Activated CD8-positive, alpha-beta memory T cell treated with anti-CD3 and anti-CD28 coated beads for 48 hours (primary cell): ENCODE measurements around the gene RBBP7.
"Not testable (repeated sequence)": the region's sequence is repeated elsewhere in the genome, so short reads cannot be mapped to it uniquely, and the experiment has no call there.

ENCODE experiments used
- DNase-seq, 3 experiments: peaks; one replicate each; pipeline ENCODE4 v3.0.0-alpha.2; 2020; ENCODE audit warnings: low read depth in 2 of 3, low spot score in 2 of 3

Gene RBBP7

DNA sequence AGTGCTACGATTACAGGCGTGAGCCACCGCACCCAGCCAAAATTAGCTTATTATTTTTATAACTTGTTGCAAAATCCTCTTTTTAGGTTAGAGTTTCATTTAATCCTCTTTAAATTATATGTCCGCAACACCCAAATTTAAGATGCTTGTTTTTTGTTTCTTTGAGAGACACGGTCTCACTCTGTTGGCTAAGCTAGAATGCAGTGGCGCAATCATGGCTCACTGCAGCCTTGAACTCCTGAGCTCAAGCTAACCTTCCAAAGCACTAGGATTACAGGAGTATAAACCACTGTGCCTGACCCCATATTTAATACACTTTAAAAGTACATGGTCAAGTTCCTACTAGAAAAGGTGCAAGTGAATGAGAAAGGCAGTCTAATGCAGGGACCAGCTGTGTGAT, 2.2 kb downstream of the RBBP7 start:
- no peak for DNase-seq

DNA sequence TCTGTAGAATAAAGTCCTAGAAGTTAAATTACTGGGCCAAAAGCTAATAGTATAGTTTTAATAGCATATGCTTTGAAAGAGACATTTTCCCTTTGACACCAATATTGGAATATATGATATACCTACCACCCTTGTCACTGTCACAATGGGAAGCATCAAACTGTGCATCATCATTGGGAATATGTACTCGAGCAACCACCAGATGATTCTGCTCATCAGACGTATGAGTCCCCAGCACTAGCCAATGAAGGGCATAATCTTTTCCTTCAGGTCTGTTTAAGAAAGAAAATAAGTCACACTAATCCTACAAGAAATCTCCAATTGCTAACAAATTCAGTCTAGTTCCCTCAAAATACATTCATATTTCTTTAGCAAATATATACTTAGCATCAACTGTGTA, 7.3 kb downstream of the RBBP7 start:
- DNase-seq, result no peak

DNA sequence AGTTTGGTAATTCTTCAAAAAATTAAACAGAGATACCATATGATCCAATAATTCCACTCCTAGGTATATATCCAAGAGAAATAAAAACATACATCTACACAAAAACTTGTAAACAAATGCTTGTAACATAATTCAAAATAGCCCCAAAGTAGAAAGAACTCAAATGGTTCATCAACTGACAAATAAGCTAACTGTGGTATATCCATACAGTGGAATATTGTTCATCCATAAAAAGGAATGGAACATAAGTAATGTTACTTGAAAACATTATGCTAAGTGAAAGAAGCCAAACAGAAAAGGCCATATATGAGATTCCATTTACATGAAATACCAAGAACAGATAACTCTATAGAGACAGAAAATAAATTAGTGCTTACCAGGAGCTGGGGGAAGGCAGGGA, 13.4 kb downstream of the RBBP7 start:
- DNase-seq, result no peak

DNA sequence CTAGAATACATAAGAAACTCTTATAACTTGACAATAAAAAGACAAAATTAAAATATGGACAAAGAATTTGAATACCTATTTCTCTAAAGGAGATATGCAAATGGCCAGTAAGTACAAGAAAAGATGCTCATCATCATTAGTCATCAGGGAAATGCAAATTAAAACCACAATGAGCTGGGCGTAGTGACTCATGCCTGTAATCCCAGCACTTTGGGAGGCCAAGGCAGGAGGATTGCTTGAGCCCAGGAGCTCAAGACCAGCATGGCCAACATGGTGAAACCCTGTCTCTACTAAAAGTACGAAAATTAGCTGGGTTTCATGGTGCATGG, 14.1 kb downstream of the RBBP7 start:
- not testable (repeated sequence) for DNase-seq

DNA sequence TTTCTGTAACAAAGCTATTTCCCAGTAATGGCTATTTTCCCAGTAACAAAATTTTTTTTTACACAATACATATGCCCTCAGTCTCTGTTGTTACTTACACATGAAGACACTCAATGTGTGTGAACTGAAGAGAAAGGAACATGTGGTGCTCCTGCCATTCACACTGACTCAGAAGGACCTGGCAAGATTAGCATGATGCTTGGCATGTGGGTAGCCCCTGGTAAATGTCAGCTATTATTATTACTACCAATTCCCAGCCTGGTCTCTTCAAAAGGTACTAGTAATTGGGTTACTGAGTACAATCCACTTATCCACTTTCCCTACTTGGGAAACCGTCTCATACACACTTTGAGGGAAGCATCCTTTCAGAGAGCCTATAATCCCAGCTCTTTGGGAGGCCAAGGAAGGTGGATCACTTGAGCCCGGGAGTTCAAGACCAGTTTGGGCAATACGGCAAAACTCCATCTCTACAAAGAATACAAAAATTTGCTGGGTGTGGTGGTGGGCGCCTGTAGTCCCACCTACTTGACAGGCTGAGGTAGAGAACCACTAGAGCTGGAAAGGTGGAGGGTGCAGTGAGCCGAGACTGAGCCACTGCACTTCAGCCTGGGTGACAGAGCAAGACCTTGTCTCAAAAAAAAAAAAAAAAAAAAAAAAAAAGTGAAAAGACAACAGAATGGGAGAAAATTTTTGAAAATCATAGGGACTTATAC, 14.6 kb downstream of the RBBP7 start:
- no peak for DNase-seq

DNA sequence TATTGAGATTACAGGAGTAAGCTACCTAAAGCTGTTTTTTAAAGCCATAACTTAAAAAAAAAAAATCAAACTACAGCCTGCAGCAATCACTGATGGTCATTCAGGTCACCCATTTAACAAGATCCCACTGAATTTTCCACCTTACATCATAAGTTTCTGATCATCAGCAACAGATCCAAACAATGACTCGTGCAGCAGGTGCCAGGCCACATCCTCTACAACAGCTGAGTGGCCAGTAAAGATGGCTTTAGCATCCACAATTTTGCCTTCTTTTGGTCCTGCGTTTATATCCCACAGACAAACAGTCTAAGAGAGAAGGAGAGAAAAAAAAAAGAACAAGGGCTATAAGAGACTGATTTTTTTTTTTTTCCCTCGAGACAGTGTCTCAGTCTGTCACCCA, 16.6 kb downstream of the RBBP7 start:
- no peak for DNase-seq

DNA sequence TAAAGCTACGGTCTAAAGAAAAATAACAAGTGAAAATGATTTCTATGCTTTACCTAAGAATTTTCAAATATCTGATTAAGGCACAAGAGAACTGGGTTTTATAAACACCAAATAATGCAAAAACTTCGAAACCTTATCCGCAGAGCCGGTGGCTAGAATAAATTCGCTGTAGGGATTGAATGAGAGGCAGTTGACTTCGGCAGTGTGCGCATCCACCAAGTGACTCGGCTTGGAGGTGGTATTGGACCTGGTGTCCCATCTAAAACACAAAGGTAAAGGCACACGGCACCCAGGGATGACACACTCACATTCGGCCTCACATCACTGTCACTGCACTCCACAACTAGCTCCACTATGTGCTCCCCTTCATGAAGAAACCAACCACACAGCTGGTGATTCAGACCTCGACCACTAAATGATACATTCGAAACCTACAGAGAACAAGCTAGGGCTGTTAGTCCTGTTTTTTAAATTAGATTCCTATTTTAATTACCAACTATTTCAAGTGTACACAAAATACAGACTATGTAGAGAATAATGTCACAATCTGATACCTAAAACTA, 17.5 kb downstream of the RBBP7 start:
- no peak for DNase-seq

DNA sequence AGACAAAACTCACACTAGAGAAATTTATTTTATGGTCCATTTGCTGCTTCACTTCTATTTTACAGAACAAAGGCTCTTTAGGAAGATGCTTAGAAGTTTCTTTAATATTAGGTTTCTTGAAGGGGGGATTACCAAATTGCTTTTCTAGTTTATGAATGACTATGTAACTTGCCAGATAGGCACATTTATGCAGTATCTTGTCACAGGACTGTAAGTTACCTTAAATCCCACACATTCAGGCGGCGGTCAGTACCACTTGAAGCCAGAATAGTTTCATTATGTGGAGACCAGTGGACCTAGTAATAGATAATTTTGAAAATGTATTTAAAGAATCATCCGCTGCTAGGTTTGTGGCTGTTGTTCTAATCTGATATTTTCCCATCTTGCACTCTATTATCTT, 18.3 kb downstream of the RBBP7 start:
- DNase-seq, result no peak

DNA sequence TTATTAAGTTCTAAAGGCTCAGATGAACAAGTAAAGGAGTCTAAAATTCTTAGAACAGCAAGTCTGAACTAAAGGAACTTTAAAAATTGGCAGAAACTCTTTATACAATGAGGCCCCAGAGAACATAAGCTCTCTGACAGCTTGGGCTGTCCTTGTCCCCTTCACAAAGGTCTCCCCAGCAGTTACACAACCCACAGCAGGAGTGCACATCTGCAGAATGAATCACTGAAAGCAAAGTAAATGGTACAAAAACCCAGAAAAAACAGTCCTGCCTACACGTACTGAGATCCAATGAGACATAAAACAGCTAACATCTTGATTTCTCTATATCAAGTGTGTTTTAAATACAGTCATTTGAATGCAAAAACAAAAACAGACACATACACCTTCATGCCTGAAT, 18.7 kb downstream of the RBBP7 start:
- DNase-seq, result no peak

DNA sequence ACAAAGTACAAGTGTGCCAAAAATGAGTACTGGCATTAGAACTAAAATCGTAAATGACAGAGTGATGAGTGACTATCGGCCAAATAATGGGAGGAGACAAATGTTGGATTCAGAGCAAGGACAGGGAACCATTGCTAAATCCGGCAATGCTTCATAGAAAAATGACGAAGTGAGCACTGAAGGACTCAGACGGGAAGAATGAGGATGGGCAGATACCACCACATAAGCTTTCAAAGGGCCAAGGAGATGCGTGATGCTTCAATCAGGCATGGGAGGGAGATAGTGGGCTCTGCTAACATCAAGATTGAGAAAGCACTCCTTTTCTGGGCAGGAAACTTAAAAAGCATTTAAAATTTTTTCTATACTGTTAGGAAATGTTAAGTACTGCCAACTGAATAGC, 21.6 kb downstream of the RBBP7 start:
- no peak for DNase-seq

DNA sequence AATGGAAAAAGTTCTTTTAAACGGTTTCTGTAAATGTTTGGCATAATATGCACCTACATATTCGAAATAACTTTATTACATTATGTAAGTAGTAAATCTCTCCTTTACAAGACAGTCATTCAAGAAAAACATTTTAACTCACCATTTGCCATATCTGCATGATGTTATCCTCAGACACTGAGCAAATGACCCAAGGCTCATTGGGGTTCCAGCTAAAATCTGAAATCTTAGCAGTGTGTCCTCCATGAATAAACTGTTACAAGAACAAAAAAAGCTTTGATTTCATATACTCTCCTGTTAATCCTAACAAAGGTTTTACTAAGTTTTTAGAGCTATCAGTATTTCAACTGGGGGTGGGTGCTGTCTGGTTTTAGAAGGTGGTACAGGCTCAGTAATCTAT, 24.5 kb downstream of the RBBP7 start:
- DNase-seq, result no peak

DNA sequence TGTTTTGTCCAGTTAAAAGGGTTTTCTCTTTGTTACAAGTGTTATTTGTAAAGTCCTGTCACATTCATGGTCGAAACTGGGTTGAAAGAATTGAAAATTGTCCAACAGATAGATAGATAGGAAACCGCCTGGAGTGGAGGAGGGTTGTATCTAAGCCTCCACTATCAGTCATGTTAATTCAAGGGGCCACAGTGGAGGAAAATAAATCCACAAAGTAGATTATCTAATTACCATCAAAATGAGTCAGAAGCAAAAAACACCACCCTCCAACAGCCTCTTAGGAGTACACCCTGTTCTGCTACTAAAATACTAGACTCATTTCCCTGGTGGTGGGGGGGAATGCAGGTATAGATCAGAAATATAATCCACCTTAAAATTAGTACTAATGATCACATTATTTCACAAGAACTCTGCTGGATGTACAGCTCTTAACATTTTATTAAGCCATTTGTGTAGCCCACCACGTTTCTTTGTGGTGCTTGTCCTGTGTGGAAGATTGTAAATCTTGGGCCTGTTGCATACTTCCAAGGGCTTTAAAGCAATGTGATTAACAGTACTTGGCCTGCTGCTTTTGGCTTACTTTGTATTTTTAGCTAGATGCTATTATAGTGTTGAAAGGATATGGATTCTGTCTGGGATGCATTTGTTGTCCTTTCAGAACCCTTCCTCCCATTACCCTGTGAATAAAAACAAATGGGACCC, 26.8 kb downstream of the RBBP7 start:
- DNase-seq, result no peak

DNA sequence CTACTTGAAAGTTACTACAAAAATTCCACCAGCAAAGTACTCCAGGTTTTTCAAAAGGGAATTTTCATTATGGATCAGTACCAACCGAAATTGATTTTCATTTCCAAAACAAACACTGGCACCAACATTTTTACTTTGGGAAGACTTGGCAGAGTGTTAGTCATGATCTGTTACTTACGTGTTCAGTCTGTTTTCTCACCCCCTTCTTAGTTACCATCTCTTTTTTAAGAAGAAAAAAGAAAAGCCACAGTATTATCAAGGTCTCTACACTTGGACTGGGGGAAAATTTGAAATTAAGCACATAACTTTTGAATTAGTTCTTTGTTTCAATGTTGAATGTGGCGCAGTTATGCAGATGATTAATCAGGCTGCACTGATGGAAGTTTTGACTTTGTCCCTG, 27.5 kb downstream of the RBBP7 start:
- no peak for DNase-seq

DNA sequence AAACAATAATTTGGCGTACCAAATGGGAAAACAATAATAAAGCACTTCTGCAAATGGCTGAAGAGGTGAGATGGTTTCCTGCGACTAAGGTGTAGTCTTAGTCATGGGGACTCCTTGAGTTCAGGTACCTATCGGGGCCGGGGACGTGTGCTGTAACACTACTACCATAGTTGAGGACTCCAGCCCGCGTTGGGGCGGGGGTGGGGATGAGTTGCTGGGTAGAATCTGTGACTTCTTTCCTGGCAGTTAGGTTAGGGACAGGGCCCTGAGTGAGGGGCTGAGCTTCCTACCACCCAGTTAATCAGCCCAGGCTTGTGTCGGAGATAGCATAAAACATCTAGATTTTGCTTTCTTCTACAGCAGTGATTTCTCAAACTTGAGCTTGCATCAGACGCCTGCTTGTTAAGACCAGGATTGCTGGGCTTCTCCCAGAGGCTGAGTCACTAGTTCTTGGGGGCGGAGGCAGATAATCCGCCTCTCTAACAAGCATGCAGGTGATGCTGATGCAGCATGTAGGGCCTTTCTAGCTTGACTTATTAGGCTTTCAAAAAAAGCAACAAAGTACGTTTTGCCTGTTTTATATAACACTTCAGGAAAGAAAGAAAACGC, 30.2 kb downstream of the RBBP7 start:
- no peak for DNase-seq

DNA sequence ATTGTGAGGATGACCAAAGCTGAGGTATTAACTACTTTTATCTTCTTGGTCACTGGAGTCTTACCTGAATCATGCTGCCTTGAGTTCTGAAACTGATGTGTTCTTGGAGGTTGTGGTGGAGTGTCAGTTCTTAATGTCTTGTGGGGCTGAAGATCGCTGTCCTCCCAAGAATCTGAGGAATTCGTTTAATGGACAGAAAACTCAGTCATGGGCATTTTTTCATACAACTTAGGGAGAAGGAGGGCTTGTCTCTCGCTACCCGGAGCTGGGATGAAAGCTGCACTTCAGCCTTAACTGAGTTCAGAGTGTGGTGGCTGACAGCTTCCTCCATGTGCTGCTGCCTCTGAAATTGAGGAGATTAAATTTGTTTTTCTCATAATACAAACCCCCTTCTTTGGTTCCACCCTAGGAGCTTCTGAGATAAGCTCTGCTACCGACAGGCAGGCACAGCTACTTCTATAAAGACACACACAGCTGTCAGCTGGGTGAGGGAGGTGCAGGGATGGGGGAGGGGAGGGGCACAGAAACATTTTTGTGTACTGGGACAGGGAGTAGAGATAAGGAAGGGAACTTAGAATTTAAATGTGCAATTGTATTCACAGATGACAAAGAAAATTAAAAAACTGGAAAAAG, 30.8 kb downstream of the RBBP7 start:
- no peak for DNase-seq

DNA sequence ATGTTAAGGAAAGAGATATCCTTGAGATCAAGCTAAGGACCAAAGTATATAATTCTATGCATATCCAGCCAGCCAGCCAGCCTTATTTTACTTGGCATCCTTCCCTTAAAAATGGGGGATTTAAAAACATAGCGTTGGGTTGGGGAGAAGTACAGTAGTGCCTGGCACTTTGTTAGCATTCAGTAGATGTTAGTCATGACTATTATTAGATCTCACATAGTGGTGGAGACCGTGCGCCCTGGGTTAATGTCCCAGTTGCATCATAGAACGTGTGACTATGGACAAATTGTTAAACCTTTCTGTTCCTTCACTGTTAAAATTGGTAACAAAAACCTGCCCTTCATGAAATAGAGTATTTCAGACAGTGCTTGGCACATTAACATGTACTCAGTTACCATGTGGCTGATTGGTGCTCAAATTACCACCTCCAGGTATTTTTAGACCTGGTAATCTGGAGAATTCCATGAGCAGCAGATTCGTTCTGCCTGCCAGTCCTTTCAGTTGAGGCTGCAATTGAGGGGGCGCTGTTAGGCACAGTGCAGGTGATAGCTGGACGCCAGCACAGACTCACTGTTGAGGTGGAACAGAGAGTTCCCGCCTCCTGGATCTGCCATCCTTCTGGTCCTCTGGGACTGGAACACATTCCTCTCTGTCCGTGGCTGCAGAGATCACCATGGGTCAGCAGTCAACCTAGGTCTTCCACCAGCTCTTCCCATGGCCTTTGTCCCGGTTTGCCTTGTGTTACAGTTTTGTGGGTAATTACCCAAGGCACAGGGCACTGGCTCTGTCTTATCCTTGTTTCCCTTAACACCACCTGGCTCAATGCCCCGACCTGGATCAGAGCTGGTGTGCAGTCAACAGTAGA, 31.7 kb downstream of the RBBP7 start:
- no peak for DNase-seq

DNA sequence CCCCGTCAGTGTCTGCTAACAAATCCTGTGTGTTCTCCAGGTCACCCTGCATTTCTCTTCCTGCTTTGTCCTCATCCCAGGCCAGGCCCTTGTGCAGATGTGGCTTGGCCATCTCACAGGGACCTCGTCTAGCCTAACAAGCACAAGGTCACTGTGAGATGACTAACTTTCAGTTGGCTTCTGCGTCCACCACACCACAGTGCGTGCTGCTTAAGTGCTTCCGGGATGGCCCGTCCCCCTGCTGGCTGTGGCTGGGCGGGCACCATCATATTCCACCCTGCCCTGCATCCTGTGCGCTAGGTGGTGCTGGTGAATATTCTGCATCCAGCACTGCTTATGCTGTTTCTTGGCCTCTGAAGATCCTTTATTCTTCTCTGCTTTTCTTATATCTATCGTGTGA, 33.8 kb downstream of the RBBP7 start:
- no peak for DNase-seq

DNA sequence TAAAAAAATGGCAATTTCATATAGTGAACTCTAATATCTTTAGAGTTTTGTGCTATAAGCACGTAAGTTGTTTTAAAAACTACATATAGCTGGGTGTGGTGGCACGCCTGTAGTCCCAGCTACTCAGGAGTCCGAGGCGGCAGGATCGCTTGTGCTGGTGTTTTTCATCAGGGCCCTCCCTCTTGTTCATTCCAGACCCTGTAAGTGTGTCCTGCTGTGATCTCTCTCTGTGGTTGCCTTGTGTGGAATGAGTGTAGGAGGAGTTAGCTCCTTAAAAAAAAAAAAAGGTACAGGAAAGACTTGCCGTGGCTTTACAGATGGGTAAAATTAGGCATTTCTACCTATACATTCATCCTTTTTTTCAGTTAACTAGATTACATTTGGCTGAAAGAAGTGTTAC, 35.4 kb downstream of the RBBP7 start:
- no peak for DNase-seq

DNA sequence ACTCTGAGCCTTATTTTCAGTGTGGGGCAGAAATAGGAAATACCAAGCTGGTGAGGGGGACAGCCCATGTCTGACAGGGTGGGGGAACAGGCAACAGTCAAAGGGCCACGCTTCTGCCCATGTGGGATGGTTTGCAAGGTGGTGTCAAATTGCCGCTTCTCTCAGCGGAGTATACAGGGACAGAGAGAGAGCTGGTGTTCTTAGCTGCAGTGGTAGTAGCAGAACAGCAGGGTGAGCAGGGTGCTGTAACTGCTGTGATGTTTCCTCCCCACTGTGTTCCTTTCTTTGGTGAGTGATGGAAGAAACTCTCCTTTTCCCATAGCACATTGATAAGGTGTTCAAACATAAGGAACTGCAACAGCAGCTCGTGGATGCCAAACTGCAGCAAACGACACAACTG, 37.9 kb downstream of the RBBP7 start:
- DNase-seq, result no peak

DNA sequence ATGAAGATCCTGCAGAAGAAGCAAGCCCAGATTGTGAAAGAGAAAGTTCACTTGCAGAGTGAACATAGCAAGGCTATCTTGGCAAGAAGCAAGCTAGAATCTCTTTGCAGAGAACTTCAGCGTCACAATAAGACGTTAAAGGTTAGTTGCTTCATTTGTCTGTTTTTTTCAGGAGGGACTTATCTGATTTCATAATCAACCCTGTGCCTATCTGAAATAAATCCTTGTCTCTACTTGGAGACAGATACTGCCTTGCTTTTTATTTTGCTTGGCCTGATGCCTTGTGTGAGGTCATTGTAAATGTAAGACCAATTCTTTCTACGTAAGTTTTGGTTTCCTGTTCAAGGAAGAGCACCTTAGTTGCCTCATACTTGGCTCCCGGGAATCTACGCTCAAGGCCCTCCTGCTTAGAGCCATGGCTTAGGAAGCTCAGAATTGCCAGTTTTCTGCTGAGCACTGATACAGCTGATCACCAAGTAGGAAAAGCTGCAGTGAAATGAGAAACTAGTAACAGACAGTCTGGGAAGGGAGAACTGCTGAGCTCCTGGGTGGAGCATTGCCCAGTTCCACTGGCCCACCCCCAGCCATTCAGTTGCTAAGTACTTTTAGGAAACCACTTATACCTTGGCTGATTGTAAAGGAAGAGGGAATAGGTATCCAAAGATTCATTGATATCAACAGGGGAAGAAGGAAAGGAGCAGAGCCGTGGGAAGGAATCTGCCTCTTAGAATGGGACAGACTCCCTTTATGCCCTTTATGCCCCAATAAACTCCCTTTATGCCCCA, 41.8 kb downstream of the RBBP7 start:
- DNase-seq, result no peak
